Measurements from ENCODE around the gene NF1. TPM values are rescaled to one million over a fixed set of nuclear protein-coding genes. Genes with fewer than 3 reads are reported as not detected.

The NF1 gene
- total RNA-seq, 1 experiment from 2014 or later, result 16.4 TPM

- no peak overlapping the region for H2AFZ ChIP-seq (ENCODE audit: low read length)
- intact Hi-C loops (cut with micrococcal nuclease), result no loop called here
- no peak overlapping the region for H3K9ac ChIP-seq (ENCODE audit: low read length)
- no peaks in the 10 kb centered on the region for H3K4me1 ChIP-seq (ENCODE audit: insufficient read depth, low read length)
- no peaks in the 10 kb centered on the region for H3F3A ChIP-seq (ENCODE audit: low read length, unreplicated experiment)
- no peak overlapping the region for H3K4me2 ChIP-seq (ENCODE audit: low read length)
- no peaks in the 10 kb centered on the region for H3K9me2 ChIP-seq (replicated peaks; ENCODE audit: low read length)
- DNase-seq, result peak; percentile 10
- no peaks in the 10 kb centered on the region for H3K9me3 ChIP-seq (ENCODE audit: low read length)
- no peaks in the 10 kb centered on the region for H3K27me3 ChIP-seq (ENCODE audit: low read length)
- POLR2A ChIA-PET (ENCODE audit: unreplicated experiment), result no interaction called here
- no peaks in the 10 kb centered on the region for H4K20me1 ChIP-seq (ENCODE audit: low read length)
- no peak for TF ChIP-seq CTCF (conservative IDR thresholded peaks at IDR 0.05; ENCODE audit: low read depth, low read length)
- TF ChIP-seq EZH2 (IDR thresholded peaks at IDR 0.05; ENCODE audit: low read length, unreplicated experiment), result no peak
- no peak for TF ChIP-seq EZH2phosphoT487 (IDR thresholded peaks at IDR 0.05; ENCODE audit: borderline replicate concordance, low read length)
- peaks cover 18% of the 10 kb centered on the region for H3K79me2 ChIP-seq (ENCODE audit: low read length)
- CTCF ChIA-PET, result no interaction called here
- H3K27ac ChIP-seq (ENCODE audit: low read length), result no peak overlapping the region
- BruUV-seq (replicated peaks), result no TSS peak
- no peaks in the 10 kb centered on the region for H3K36me3 ChIP-seq (ENCODE audit: low read depth, low read length)
- H3K4me3 ChIP-seq (ENCODE audit: low read length), result no peak overlapping the region
- ATAC-seq, result no peak
Measured at GRCh38 chr17:31136319-31136718, 41.5 kb downstream of the NF1 start.

- Histone ChIP-seq H3K4me3 (ENCODE audit: low read length) (no peak overlapping the region), H3K79me2 (ENCODE audit: low read length) (peaks cover 13% of the 10 kb centered on the region), H3K36me3 (ENCODE audit: low read depth, low read length) (no peaks in the 10 kb centered on the region), H3K9ac (ENCODE audit: low read length) (no peak overlapping the region), H3K4me1 (ENCODE audit: insufficient read depth, low read length) (no peaks in the 10 kb centered on the region), H3K9me3 (ENCODE audit: low read length) (no peaks in the 10 kb centered on the region), H4K20me1 (ENCODE audit: low read length) (no peaks in the 10 kb centered on the region), H3F3A (ENCODE audit: low read length, unreplicated experiment) (no peaks in the 10 kb centered on the region), H2AFZ (ENCODE audit: low read length) (no peak overlapping the region), H3K4me2 (ENCODE audit: low read length) (no peak overlapping the region), H3K27ac (ENCODE audit: low read length) (no peak overlapping the region), H3K27me3 (ENCODE audit: low read length) (no peaks in the 10 kb centered on the region), H3K9me2 (replicated peaks; ENCODE audit: low read length) (no peaks in the 10 kb centered on the region)
- DNase-seq, result no peak
- no peak for ATAC-seq
- ChIA-PET POLR2A (ENCODE audit: unreplicated experiment) (no interaction called here), CTCF (no interaction called here)
- intact Hi-C loops (cut with micrococcal nuclease), result no loop called here
- BruUV-seq (replicated peaks), result no TSS peak
- no peak for TF ChIP-seq EZH2phosphoT487 (IDR thresholded peaks at IDR 0.05; ENCODE audit: borderline replicate concordance, low read length)
- TF ChIP-seq EZH2 (IDR thresholded peaks at IDR 0.05; ENCODE audit: low read length, unreplicated experiment), result no peak
Measured at GRCh38 chr17:31140111-31140510, 45.3 kb downstream of the NF1 start.

- Histone ChIP-seq H3K4me2 (ENCODE audit: low read length) (no peak overlapping the region), H3K27ac (ENCODE audit: low read length) (no peak overlapping the region), H3K9ac (ENCODE audit: low read length) (no peak overlapping the region), H3F3A (ENCODE audit: low read length, unreplicated experiment) (no peaks in the 10 kb centered on the region), H2AFZ (ENCODE audit: low read length) (no peak overlapping the region), H3K4me1 (ENCODE audit: insufficient read depth, low read length) (no peaks in the 10 kb centered on the region), H3K9me3 (ENCODE audit: low read length) (no peaks in the 10 kb centered on the region), H3K27me3 (ENCODE audit: low read length) (no peaks in the 10 kb centered on the region), H3K9me2 (replicated peaks; ENCODE audit: low read length) (no peaks in the 10 kb centered on the region), H3K36me3 (ENCODE audit: low read depth, low read length) (no peaks in the 10 kb centered on the region), H3K4me3 (ENCODE audit: low read length) (no peak overlapping the region), H3K79me2 (ENCODE audit: low read length) (no peaks in the 10 kb centered on the region), H4K20me1 (ENCODE audit: low read length) (no peaks in the 10 kb centered on the region)
- POLR2A ChIA-PET (ENCODE audit: unreplicated experiment), result no interaction called here
- no TSS peak for BruUV-seq (replicated peaks)
- CTCF ChIA-PET, result no interaction called here
- no peak for ATAC-seq
- TF ChIP-seq EZH2 (IDR thresholded peaks at IDR 0.05; ENCODE audit: low read length, unreplicated experiment) (no peak), EZH2phosphoT487 (IDR thresholded peaks at IDR 0.05; ENCODE audit: borderline replicate concordance, low read length) (no peak), CTCF (conservative IDR thresholded peaks at IDR 0.05; ENCODE audit: low read depth, low read length) (no peak)
- intact Hi-C loops (cut with micrococcal nuclease), result no loop called here
- DNase-seq, result no peak
Measured at GRCh38 chr17:31144428-31144827, 49.7 kb downstream of the NF1 start.

All from PC-3 (cell line).